Measurements from ENCODE around the gene NCKAP5L. TPM values are rescaled to one million over a fixed set of nuclear protein-coding genes. Genes with fewer than 3 reads are reported as not detected.

Gene NCKAP5L
- polyA plus RNA-seq, 3 donors = 3.7 to 14.9 (median 6.8) TPM

GRCh38 chr12:49871263-49871561, 43.0 kb upstream of the NCKAP5L start:
- intact Hi-C loops (cut with micrococcal nuclease) = no loop called here
- Histone ChIP-seq H3K27ac (ENCODE audit: low read depth in 1 of 2, low read length in 2 of 2) (no peak overlapping the region), H3K9me3 (replicated peaks in 1 of 2; ENCODE audit: control insufficient read depth in 1 of 2, insufficient read depth in 1 of 2, low read length in 2 of 2) (no peaks in the 10 kb centered on the region), H3K27me3 (ENCODE audit: control insufficient read depth in 2 of 2, insufficient read depth in 2 of 2, low read length in 2 of 2) (no peaks in the 10 kb centered on the region), H3K4me2 (replicated peaks; ENCODE audit: extremely low read depth, low read length, poor library complexity, severe bottlenecking) (no peak overlapping the region), H3K4me3 (replicated peaks in 1 of 3; ENCODE audit: low read depth in 2 of 3, low read length in 3 of 3) (no peak overlapping the region), H3K79me2 (ENCODE audit: insufficient read depth, low read length) (no peaks in the 10 kb centered on the region), H3K9ac (ENCODE audit: insufficient read depth, low read length, poor library complexity, severe bottlenecking) (no peak overlapping the region), H3K36me3 (replicated peaks in 1 of 2; ENCODE audit: control insufficient read depth in 1 of 2, insufficient read depth in 2 of 2, low read length in 2 of 2) (no peaks in the 10 kb centered on the region), H2AFZ (ENCODE audit: insufficient read depth, low read depth, low read length, poor library complexity, severe bottlenecking) (no peak overlapping the region), H4K20me1 (ENCODE audit: insufficient read depth, low read length) (no peaks in the 10 kb centered on the region), H3K4me1 (ENCODE audit: control insufficient read depth in 1 of 2, insufficient read depth in 2 of 2, low read length in 2 of 2) (no peaks in the 10 kb centered on the region)
- Mint-ChIP-seq H3K4me3 (no peak overlapping the region), H3K27ac (no peak overlapping the region), H3K4me1 (no peaks in the 10 kb centered on the region), H3K9me3 (peaks cover 0 to 3% (median 0%) of the 10 kb centered on the region in 7 donors), H3K36me3 (no peaks in the 10 kb centered on the region), H3K27me3 (ENCODE audit: low read depth in 3 of 3) (peaks cover 13 to 20% (median 15%) of the 10 kb centered on the region in 3 donors)
- WGBS (ENCODE audit: insufficient coverage) = 93% methylated on average over 4 of the region's 4 CpGs
- no peak for TF ChIP-seq CTCF (IDR thresholded peaks at IDR 0.05)
- DNase-seq = no peak

GRCh38 chr12:49870501-49871262, 42.5 kb upstream of the NCKAP5L start:
- Mint-ChIP-seq H3K9me3 (peaks cover 0 to 3% (median 0%) of the 10 kb centered on the region in 7 donors), H3K4me1 (no peaks in the 10 kb centered on the region), H3K27me3 (ENCODE audit: low read depth in 3 of 3) (peaks cover 12 to 24% (median 20%) of the 10 kb centered on the region in 3 donors), H3K36me3 (no peaks in the 10 kb centered on the region), H3K27ac (peak overlapping the region in 1 of 7 donors; percentile 32), H3K4me3 (no peak overlapping the region)
- H3K9ac ChIP-seq (ENCODE audit: insufficient read depth, low read length, poor library complexity, severe bottlenecking) = no peak overlapping the region
- TF ChIP-seq CTCF (IDR thresholded peaks at IDR 0.05) = no peak
- DNase-seq = no peak
- H3K4me1 ChIP-seq (ENCODE audit: control insufficient read depth in 1 of 2, insufficient read depth in 2 of 2, low read length in 2 of 2) = no peaks in the 10 kb centered on the region
- H3K9me3 ChIP-seq (replicated peaks in 1 of 2; ENCODE audit: control insufficient read depth in 1 of 2, insufficient read depth in 1 of 2, low read length in 2 of 2) = no peaks in the 10 kb centered on the region
- no peak overlapping the region for H3K27ac ChIP-seq (ENCODE audit: low read depth in 1 of 2, low read length in 2 of 2)
- H3K79me2 ChIP-seq (ENCODE audit: insufficient read depth, low read length) = no peaks in the 10 kb centered on the region
- no peak overlapping the region for H2AFZ ChIP-seq (ENCODE audit: insufficient read depth, low read depth, low read length, poor library complexity, severe bottlenecking)
- intact Hi-C loops (cut with micrococcal nuclease) = no loop called here
- H4K20me1 ChIP-seq (ENCODE audit: insufficient read depth, low read length) = no peaks in the 10 kb centered on the region
- H3K4me3 ChIP-seq (replicated peaks in 1 of 3; ENCODE audit: low read depth in 2 of 3, low read length in 3 of 3) = no peak overlapping the region
- no peak overlapping the region for H3K4me2 ChIP-seq (replicated peaks; ENCODE audit: extremely low read depth, low read length, poor library complexity, severe bottlenecking)
- WGBS (ENCODE audit: insufficient coverage) = 98% methylated on average over 6 of the region's 11 CpGs
- no peaks in the 10 kb centered on the region for H3K27me3 ChIP-seq (ENCODE audit: control insufficient read depth in 2 of 2, insufficient read depth in 2 of 2, low read length in 2 of 2)
- no peaks in the 10 kb centered on the region for H3K36me3 ChIP-seq (replicated peaks in 1 of 2; ENCODE audit: control insufficient read depth in 1 of 2, insufficient read depth in 2 of 2, low read length in 2 of 2)

All from CD14-positive monocyte (primary cell).